ENCODE results near the gene ABHD2. TPM values are rescaled to one million over a fixed set of nuclear protein-coding genes. Genes with fewer than 3 reads are reported as not detected.

ABHD2 gene
- total and polyA plus RNA-seq, 9 of the 15 experiments (the other 6 are each of a cell fraction or from before 2014, with no cell fraction given): 16.9 to 99.8 (median 47.5) TPM

- no peak for TF ChIP-seq STAT6 (CRISPR knock-in tag; IDR thresholded peaks at IDR 0.05)
- TF ChIP-seq ZNF780A (CRISPR knock-in tag; IDR thresholded peaks at IDR 0.05): no peak
- TF ChIP-seq HDAC3 (IDR thresholded peaks at IDR 0.05; ENCODE audit: borderline replicate concordance, partially characterized antibody): no peak
- TF ChIP-seq ZNF512 (tag; IDR thresholded peaks at IDR 0.05): peak; percentile 27; the same call in 1 of the 2 replicates
- peak; percentile 76 for TF ChIP-seq ZNF766 (CRISPR knock-in tag; conservative IDR thresholded peaks at IDR 0.05)
- no peak for TF ChIP-seq ZBTB11 (CRISPR knock-in tag; IDR thresholded peaks at IDR 0.05)
- no peak for TF ChIP-seq ZC3H11A (IDR thresholded peaks at IDR 0.05; ENCODE audit: low read depth, low read length)
- TF ChIP-seq HMGN3 (IDR thresholded peaks at IDR 0.05; ENCODE audit: borderline replicate concordance, extremely low read depth, insufficient read length, low read depth, low read length): no peak
- peak; percentile 92 for TF ChIP-seq HNRNPK (IDR thresholded peaks at IDR 0.05; ENCODE audit: low read depth, low read length, poor library complexity, severe bottlenecking)
- peak; percentile 53 for TF ChIP-seq PCBP1 (IDR thresholded peaks at IDR 0.05; ENCODE audit: low read depth, low read length, poor library complexity, severe bottlenecking)
- no peak for TF ChIP-seq KDM2B (CRISPR knock-in tag; IDR thresholded peaks at IDR 0.05)
- TF ChIP-seq RBM39 (optimal IDR thresholded peaks at IDR 0.05; ENCODE audit: low read depth, low read length): no peak
- no peak for TF ChIP-seq ZNF408 (CRISPR knock-in tag; IDR thresholded peaks at IDR 0.05; ENCODE audit: low read depth)
- TF ChIP-seq HDAC1 (IDR thresholded peaks at IDR 0.05): 0 out of 4 replicates have a peak, but pooled peaks of 1 of the 2 experiments have one; percentile 19
- no peak for TF ChIP-seq EP400 (IDR thresholded peaks at IDR 0.05)
- no peak for TF ChIP-seq CXXC5 (CRISPR knock-in tag; IDR thresholded peaks at IDR 0.05)
- no peak for TF ChIP-seq CBFA2T2 (conservative IDR thresholded peaks at IDR 0.05)
- TF ChIP-seq CTBP1 (IDR thresholded peaks at IDR 0.05; ENCODE audit: borderline replicate concordance): no peak
Observed at GRCh38 chr15:89072277-89072869, 15.9 kb upstream of the ABHD2 start (continued).
